Left ventricle myocardium inferior (tissue), 1 donor: ENCODE results near the gene GCK. TPM values are rescaled to one million over a fixed set of nuclear protein-coding genes. Genes with fewer than 3 reads are reported as not detected.

Experiments
- DNase-seq: peaks from one replicate; pipeline ENCODE4 v3.0.0-alpha.2; 2020
- H3K27ac ChIP-seq: fragments of 200-600 bp; replicated peaks from 2 replicates; pipeline ENCODE4 v1.8.0; 2021
- H3K27me3 ChIP-seq: fragments of 200-600 bp; 2 replicates; pipeline ENCODE4 v1.8.0; 2021; ENCODE audit warnings: low read depth
- H3K36me3 ChIP-seq: fragments of 200-600 bp; 2 replicates; pipeline ENCODE4 v1.8.0; 2021
- H3K4me1 ChIP-seq: fragments of 200-600 bp; 2 replicates; pipeline ENCODE4 v1.8.0; 2021
- H3K4me3 ChIP-seq: fragments of 200-600 bp; 2 replicates; pipeline ENCODE4 v1.8.0; 2021; ENCODE audit warnings: mild to moderate bottlenecking, moderate library complexity
- H3K9me3 ChIP-seq: fragments of 200-600 bp; replicated peaks from 2 replicates; pipeline ENCODE4 v1.8.0; 2021
- CTCF ChIP-seq: fragments of 200-600 bp; IDR thresholded peaks from 2 replicates; pipeline ENCODE4 v1.8.0; 2021; ENCODE audit warnings: antibody characterized with exemption, mild to moderate bottlenecking, borderline replicate concordance
- intact Hi-C: fragments of 100-400 bp; cut with micrococcal nuclease; formaldehyde crosslinking; loops from one replicate; pipeline ENCODE4 v1.11.0; 2022
- total RNA-seq: library from RNA; stranded (reverse); fragmentation: NEBNext Ultra II Directional; extraction: Animal tissue kit (Norgen Biotek cat#: 25700); gene quantifications from one replicate; pipeline ENCODE4 v1.2.1, GENCODE V29; 2021
- donor health status: DM: no; HTN: yes; CAD: no; lungs with severe emphysema.

Gene GCK
- total RNA-seq, 1 donor from 2014 or later = 0.49 TPM

GRCh38 chr7:44151956-44152355 is 37.3 kb downstream of the GCK start:
- Histone ChIP-seq H3K36me3 (no peaks in the 10 kb centered on the region), H3K9me3 (no peaks in the 10 kb centered on the region), H3K27me3 (peaks cover 7% of the 10 kb centered on the region), H3K27ac (no peak overlapping the region), H3K4me1 (no peaks in the 10 kb centered on the region), H3K4me3 (no peak overlapping the region)
- intact Hi-C loops = no loop called here
- DNase-seq = no peak
- TF ChIP-seq CTCF = no peak

- Histone ChIP-seq H3K27ac (no peak overlapping the region), H3K36me3 (no peaks in the 10 kb centered on the region), H3K4me1 (peaks cover 6% of the 10 kb centered on the region), H3K9me3 (no peaks in the 10 kb centered on the region), H3K27me3 (peaks cover 13% of the 10 kb centered on the region), H3K4me3 (no peak overlapping the region)
- intact Hi-C loops = no loop called here
- DNase-seq = no peak
- TF ChIP-seq CTCF = no peak
Observed at GRCh38 chr7:44150966-44151941, 38.0 kb downstream of the GCK start.

GRCh38 chr7:44150466-44150832 is 38.8 kb downstream of the GCK start:
- TF ChIP-seq CTCF = no peak
- Histone ChIP-seq H3K9me3 (no peaks in the 10 kb centered on the region), H3K4me1 (peaks cover 13% of the 10 kb centered on the region), H3K36me3 (no peaks in the 10 kb centered on the region), H3K4me3 (no peak overlapping the region), H3K27ac (no peak overlapping the region), H3K27me3 (peaks cover 21% of the 10 kb centered on the region)
- no peak for DNase-seq
- intact Hi-C loops = no loop called here

- intact Hi-C loops = no loop called here
- Histone ChIP-seq H3K27ac (no peak overlapping the region), H3K4me1 (peaks cover 18% of the 10 kb centered on the region), H3K36me3 (no peaks in the 10 kb centered on the region), H3K4me3 (no peak overlapping the region), H3K27me3 (peaks cover 25% of the 10 kb centered on the region), H3K9me3 (no peaks in the 10 kb centered on the region)
- TF ChIP-seq CTCF = no peak
- no peak for DNase-seq
Observed at GRCh38 chr7:44149571-44150465, 39.4 kb downstream of the GCK start.

GRCh38 chr7:44148961-44149536 is 40.2 kb downstream of the GCK start:
- no peaks in the 10 kb centered on the region for H3K36me3 ChIP-seq
- no peak for TF ChIP-seq CTCF
- peaks cover 18% of the 10 kb centered on the region for H3K4me1 ChIP-seq
- peaks cover 25% of the 10 kb centered on the region for H3K27me3 ChIP-seq
- H3K9me3 ChIP-seq = no peaks in the 10 kb centered on the region
- no peak overlapping the region for H3K4me3 ChIP-seq
- no peak for DNase-seq
- no peak overlapping the region for H3K27ac ChIP-seq
- intact Hi-C loops = no loop called here
